SK-N-MC (cell line): ENCODE data around the gene MAP1LC3B.

Experiments
- DNase-seq: peaks from one replicate; pipeline ENCODE4 v3.0.0-alpha.2; 2011; ENCODE audit warnings: low read depth, low spot score
- H3K27ac ChIP-seq: fragments of 200-600 bp; sonication (generic); 2 replicates; pipeline ENCODE4 v1.5.1; 2016; ENCODE audit warnings: mixed run types
- H3K36me3 ChIP-seq: fragments of 200-600 bp; sonication (generic); 2 replicates; pipeline ENCODE4 v1.6.1; 2017; ENCODE audit warnings: antibody characterized with exemption, low read length, mixed read lengths; ENCODE audit not compliant: insufficient read depth
- H3K4me3 ChIP-seq: fragments of 200-600 bp; sonication (generic); 2 replicates; pipeline ENCODE4 v1.5.1; 2016
- H3K9ac ChIP-seq: fragments of 200-600 bp; sonication (generic); 2 replicates; pipeline ENCODE4 v1.8.0; 2017; ENCODE audit warnings: mixed run types, mixed read lengths; ENCODE audit not compliant: insufficient read length
- H3K9me3 ChIP-seq: fragments of 200-600 bp; sonication (generic); 2 replicates; pipeline ENCODE4 v1.6.1; 2017; ENCODE audit warnings: low read depth, mild to moderate bottlenecking, antibody characterized with exemption, low read length, moderate library complexity, mixed read lengths
- EZH2 ChIP-seq: fragments of 200-600 bp; sonication (generic); IDR thresholded peaks from one replicate; pipeline ENCODE4 v1.6.1; 2017; ENCODE audit warnings: antibody characterized with exemption
- FOXP2 ChIP-seq: optimal IDR thresholded peaks from 2 replicates; pipeline ENCODE3; 2011; ENCODE audit warnings: mild to moderate bottlenecking, moderate library complexity; ENCODE audit not compliant: insufficient read depth; ENCODE audit errors: extremely low read length, control extremely low read depth
- POLR2AphosphoS5 ChIP-seq: IDR thresholded peaks from 2 replicates; pipeline ENCODE4 v1.6.1; 2012; ENCODE audit warnings: mild to moderate bottlenecking, low read depth, low read length, borderline replicate concordance

MAP1LC3B gene

DNA sequence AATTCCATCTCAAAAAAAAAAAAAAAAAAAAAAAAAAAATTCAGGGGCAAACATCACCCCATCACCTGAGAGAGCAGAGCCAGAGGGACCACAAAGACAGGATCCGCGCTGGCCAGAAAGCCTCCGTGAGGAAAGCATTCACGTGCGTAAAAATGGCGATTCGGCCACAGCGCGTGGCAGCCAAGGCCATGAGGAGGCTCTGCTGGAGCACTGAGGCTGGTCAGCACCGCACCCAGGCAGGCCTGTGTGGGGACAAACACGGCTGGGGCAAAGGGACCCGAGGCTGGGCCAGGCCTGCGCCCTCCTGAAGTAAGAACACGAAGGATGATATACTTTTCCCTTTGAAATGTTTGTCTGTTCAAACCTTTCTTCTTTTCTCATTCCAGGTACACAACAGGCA is 45.2 kb downstream of the MAP1LC3B start:
- Histone ChIP-seq H3K9ac (no peak overlapping the region), H3K36me3 (no peaks in the 10 kb centered on the region), H3K4me3 (no peak overlapping the region), H3K9me3 (no peaks in the 10 kb centered on the region), H3K27ac (no peak overlapping the region)
- no peak for DNase-seq
- TF ChIP-seq POLR2AphosphoS5 (no peak), EZH2 (no peak), FOXP2 (no peak)

GRCh38 chr16:87437911-87438610 is 45.9 kb downstream of the MAP1LC3B start:
- Histone ChIP-seq H3K36me3 (no peaks in the 10 kb centered on the region), H3K27ac (no peak overlapping the region), H3K9me3 (no peaks in the 10 kb centered on the region), H3K9ac (no peak overlapping the region), H3K4me3 (no peak overlapping the region)
- no peak for DNase-seq
- no peak for TF ChIP-seq POLR2AphosphoS5
- TF ChIP-seq EZH2: no peak
- no peak for TF ChIP-seq FOXP2

GRCh38 chr16:87438611-87438985 is 46.5 kb downstream of the MAP1LC3B start:
- Histone ChIP-seq H3K36me3 (no peaks in the 10 kb centered on the region), H3K27ac (no peak overlapping the region), H3K4me3 (no peak overlapping the region), H3K9ac (no peak overlapping the region), H3K9me3 (no peaks in the 10 kb centered on the region)
- no peak for DNase-seq
- no peak for TF ChIP-seq FOXP2
- no peak for TF ChIP-seq EZH2
- no peak for TF ChIP-seq POLR2AphosphoS5

- no peak overlapping the region for H3K9ac ChIP-seq
- no peak overlapping the region for H3K27ac ChIP-seq
- no peaks in the 10 kb centered on the region for H3K36me3 ChIP-seq
- no peak for DNase-seq
- no peak overlapping the region for H3K4me3 ChIP-seq
- TF ChIP-seq FOXP2 (no peak), EZH2 (no peak), POLR2AphosphoS5 (no peak)
- no peaks in the 10 kb centered on the region for H3K9me3 ChIP-seq
Observed at GRCh38 chr16:87439926-87440325, 47.8 kb downstream of the MAP1LC3B start.

DNA sequence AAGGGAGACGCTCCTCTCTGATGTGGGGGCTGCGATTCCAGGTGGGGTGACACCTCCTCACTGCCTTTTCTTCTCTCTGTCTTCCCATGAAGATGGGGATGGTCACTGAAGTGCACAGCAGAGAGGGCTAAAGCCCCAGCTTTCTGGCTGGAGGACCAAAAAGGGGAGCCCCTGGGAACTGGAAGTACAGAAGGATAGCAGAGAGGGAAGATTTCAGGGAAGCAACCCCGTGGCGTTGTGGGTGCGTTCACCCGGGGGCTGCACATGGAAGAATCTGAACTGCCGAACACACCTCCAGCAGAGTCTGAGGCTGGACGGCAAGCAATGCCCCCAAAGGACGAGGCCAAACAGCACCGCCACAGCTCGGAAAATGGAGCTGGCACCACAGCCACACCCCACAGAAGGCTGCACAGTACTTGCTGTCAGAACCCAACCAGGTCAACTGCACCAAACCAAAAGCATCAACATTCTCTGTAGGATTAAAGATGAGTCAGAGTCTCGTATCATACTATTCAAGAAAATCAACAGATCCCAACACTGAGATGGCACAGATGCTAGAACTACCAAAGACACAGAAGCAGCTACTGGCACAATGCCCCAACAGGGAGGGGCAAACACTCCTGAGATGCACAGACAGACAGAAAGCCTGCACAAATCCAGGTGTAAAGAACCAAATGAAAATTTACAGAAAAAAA is 49.9 kb downstream of the MAP1LC3B start:
- H3K36me3 ChIP-seq: peaks cover 3% of the 10 kb centered on the region; the same call in 1 of the 2 replicates
- H3K9ac ChIP-seq: no peak overlapping the region

DNA sequence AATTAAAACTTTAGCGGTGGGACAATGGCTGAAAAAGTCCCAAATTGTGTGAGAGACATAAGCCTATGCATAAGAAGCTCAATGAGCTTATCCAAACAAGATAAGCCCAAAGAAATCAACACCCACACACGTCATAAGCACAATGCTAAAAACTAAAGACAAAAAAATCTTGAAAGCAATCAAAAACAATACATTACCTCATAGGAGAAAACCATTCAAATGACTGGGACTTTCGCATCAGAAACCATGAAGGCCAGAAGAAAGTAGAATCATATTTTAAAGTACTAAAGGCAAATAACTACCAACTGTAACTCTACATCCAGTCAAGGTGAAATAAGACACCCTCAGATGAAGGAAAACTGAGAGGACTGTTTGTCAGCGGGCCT is 50.4 kb downstream of the MAP1LC3B start:
- peaks cover 3% of the 10 kb centered on the region; the same call in 1 of the 2 replicates for H3K36me3 ChIP-seq
- no peak for DNase-seq
- TF ChIP-seq FOXP2 (no peak), EZH2 (no peak), POLR2AphosphoS5 (no peak)
- no peaks in the 10 kb centered on the region for H3K9me3 ChIP-seq
- no peak overlapping the region for H3K9ac ChIP-seq
- H3K27ac ChIP-seq: no peak overlapping the region
- no peak overlapping the region for H3K4me3 ChIP-seq

More for the DNA sequence above, 49.9 kb downstream of the MAP1LC3B start:
- TF ChIP-seq POLR2AphosphoS5 (no peak), EZH2 (no peak), FOXP2 (no peak)
- no peaks in the 10 kb centered on the region for H3K9me3 ChIP-seq
- H3K27ac ChIP-seq: no peak overlapping the region
- H3K4me3 ChIP-seq: no peak overlapping the region
- no peak for DNase-seq

DNA sequence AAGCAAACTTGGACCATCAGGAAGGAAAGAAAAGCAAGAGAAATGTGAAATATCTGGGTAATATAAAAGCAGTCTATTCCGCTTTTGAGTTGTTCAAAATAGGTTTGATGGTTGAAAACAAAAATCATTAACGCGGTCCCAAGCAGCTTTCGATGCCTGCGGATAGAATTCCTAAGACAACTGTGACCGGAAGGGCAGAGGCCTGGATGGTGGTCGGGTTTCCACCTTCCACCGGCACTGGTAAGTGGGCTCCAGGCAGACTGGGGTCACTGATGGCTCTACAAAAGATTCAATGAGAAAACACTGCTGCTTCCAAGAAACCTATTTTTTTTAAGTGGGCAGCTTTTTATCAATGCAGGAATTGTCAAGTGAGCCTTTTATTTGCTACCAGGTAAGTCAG is 50.9 kb downstream of the MAP1LC3B start:
- no peak for TF ChIP-seq EZH2
- TF ChIP-seq FOXP2: no peak
- no peak for TF ChIP-seq POLR2AphosphoS5
- Histone ChIP-seq H3K36me3 (peaks cover 3% of the 10 kb centered on the region; the same call in 1 of the 2 replicates), H3K9me3 (no peaks in the 10 kb centered on the region), H3K27ac (no peak overlapping the region), H3K4me3 (no peak overlapping the region), H3K9ac (no peak overlapping the region)
- no peak for DNase-seq

GRCh38 chr16:87443964-87444363 is 51.8 kb downstream of the MAP1LC3B start:
- TF ChIP-seq FOXP2 (no peak), POLR2AphosphoS5 (no peak), EZH2 (no peak)
- H3K27ac ChIP-seq: no peak overlapping the region
- no peak overlapping the region for H3K9ac ChIP-seq
- no peaks in the 10 kb centered on the region for H3K9me3 ChIP-seq
- no peak overlapping the region for H3K4me3 ChIP-seq
- no peak for DNase-seq
- H3K36me3 ChIP-seq: peaks cover 3% of the 10 kb centered on the region; the same call in 1 of the 2 replicates

- no peak overlapping the region for H3K4me3 ChIP-seq
- H3K27ac ChIP-seq: no peak overlapping the region
- no peak for DNase-seq
- TF ChIP-seq EZH2: no peak
- TF ChIP-seq POLR2AphosphoS5: no peak
- no peak for TF ChIP-seq FOXP2
- H3K36me3 ChIP-seq: peaks cover 3% of the 10 kb centered on the region; the same call in 1 of the 2 replicates
- no peak overlapping the region for H3K9ac ChIP-seq
- no peaks in the 10 kb centered on the region for H3K9me3 ChIP-seq
Observed at GRCh38 chr16:87445486-87445885, 53.4 kb downstream of the MAP1LC3B start.
